Measurements from ENCODE around the gene PTTG1IP.

- no peak for TF ChIP-seq CTCF (conservative IDR thresholded peaks at IDR 0.05; ENCODE audit: low read depth, low read length)
- no peak for TF ChIP-seq EZH2 (IDR thresholded peaks at IDR 0.05; ENCODE audit: low read length, unreplicated experiment)
- TF ChIP-seq EZH2phosphoT487 (IDR thresholded peaks at IDR 0.05; ENCODE audit: borderline replicate concordance, low read length): no peak
Measured at GRCh38 chr21:44820851-44821250, 52.6 kb downstream of the PTTG1IP start.
